SK-N-SH treated with all-trans-retinoic acid at 6 μM for 48 hours (cell line): ENCODE data around the gene FAM124B.
A peak's percentile ranks its signal among the peaks of the same experiment; 100 is the strongest.
"Not testable (repeated sequence)": the region's sequence is repeated elsewhere in the genome, so short reads cannot be mapped to it uniquely, and the experiment has no call there.

Experiments
- ATAC-seq: fragments of 200-7000 bp; cut with Tn5 transposase; 3 replicates; pipeline ENCODE4 v1.9.1; 2020; ENCODE audit warnings: mild to moderate bottlenecking, moderate library complexity
- ARNTL ChIP-seq: fragments of 450-650 bp; formaldehyde crosslinking; IDR thresholded peaks from 2 replicates; pipeline ENCODE4 v1.5.0; 2020; ENCODE audit warnings: low read depth, mild to moderate bottlenecking, moderate library complexity, borderline replicate concordance
- CREB5 ChIP-seq: fragments of 250-450 bp; sonication (Bioruptor Pico); IDR thresholded peaks from 2 replicates; pipeline ENCODE4 v1.5.1; 2020; ENCODE audit warnings: low read depth, mild to moderate bottlenecking, moderate library complexity
- CSDC2 ChIP-seq: fragments of 250-450 bp; sonication (Bioruptor Pico); IDR thresholded peaks from 2 replicates; pipeline ENCODE4 v1.5.0; 2020; ENCODE audit warnings: mild to moderate bottlenecking, moderate library complexity
- CSRNP3 ChIP-seq: fragments of 250-450 bp; sonication (Bioruptor Pico); IDR thresholded peaks from 2 replicates; pipeline ENCODE4 v1.5.1; 2021; ENCODE audit warnings: mild to moderate bottlenecking, moderate library complexity
- ESRRG ChIP-seq: fragments of 250-450 bp; sonication (Bioruptor Pico); IDR thresholded peaks from 2 replicates; pipeline ENCODE4 v1.6.1; 2021; ENCODE audit warnings: mild to moderate bottlenecking
- GLIS3 ChIP-seq: fragments of 250-450 bp; sonication (Bioruptor Pico); IDR thresholded peaks from 2 replicates; pipeline ENCODE4 v1.5.0; 2020; ENCODE audit warnings: mild to moderate bottlenecking, moderate library complexity
- ISL1 ChIP-seq: fragments of 250-450 bp; sonication (Bioruptor Pico); IDR thresholded peaks from 2 replicates; pipeline ENCODE4 v2.1.2; 2022; ENCODE audit warnings: mild to moderate bottlenecking, moderate library complexity
- OSR1 ChIP-seq: fragments of 250-450 bp; sonication (Bioruptor Pico); IDR thresholded peaks from 2 replicates; pipeline ENCODE4 v1.8.0; 2022; ENCODE audit warnings: moderate library complexity, mild to moderate bottlenecking, inconsistent platforms
- PATZ1 ChIP-seq: fragments of 250-450 bp; sonication (Bioruptor Pico); IDR thresholded peaks from 2 replicates; pipeline ENCODE4 v1.8.0; 2020; ENCODE audit warnings: mild to moderate bottlenecking, moderate library complexity, borderline replicate concordance
- POU6F1 ChIP-seq: fragments of 250-450 bp; sonication (Bioruptor Pico); IDR thresholded peaks from 2 replicates; pipeline ENCODE4 v1.8.0; 2021; ENCODE audit warnings: low read depth, mild to moderate bottlenecking, moderate library complexity, borderline replicate concordance
- PPARA ChIP-seq: fragments of 250-450 bp; sonication (Bioruptor Pico); IDR thresholded peaks from 2 replicates; pipeline ENCODE4 v1.5.0; 2020; ENCODE audit warnings: mild to moderate bottlenecking, borderline replicate concordance
- RARB ChIP-seq: fragments of 250-450 bp; sonication (Bioruptor Pico); IDR thresholded peaks from 2 replicates; pipeline ENCODE4 v1.8.0; 2021; ENCODE audit warnings: mild to moderate bottlenecking, moderate library complexity
- SNAI2 ChIP-seq: fragments of 250-450 bp; sonication (Bioruptor Pico); IDR thresholded peaks from 2 replicates; pipeline ENCODE4 v1.5.0; 2020; ENCODE audit warnings: mild to moderate bottlenecking, moderate library complexity
- TCF4 ChIP-seq: fragments of 250-450 bp; sonication (Bioruptor Pico); IDR thresholded peaks from 2 replicates; pipeline ENCODE4 v1.8.0; 2021; ENCODE audit warnings: mild to moderate bottlenecking, moderate library complexity, borderline replicate concordance
- TSHZ2 ChIP-seq: fragments of 250-450 bp; sonication (Bioruptor Pico); IDR thresholded peaks from 2 replicates; pipeline ENCODE4 v1.5.0; 2020; ENCODE audit warnings: mild to moderate bottlenecking, moderate library complexity
- ZC3H10 ChIP-seq: fragments of 250-450 bp; sonication (Bioruptor Pico); IDR thresholded peaks from 2 replicates; pipeline ENCODE4 v1.5.1; 2021; ENCODE audit warnings: mild to moderate bottlenecking, moderate library complexity
- ZFP3 ChIP-seq: fragments of 250-450 bp; sonication (Bioruptor Pico); IDR thresholded peaks from 2 replicates; pipeline ENCODE4 v1.5.0; 2020; ENCODE audit warnings: mild to moderate bottlenecking, moderate library complexity
- ZFP30 ChIP-seq: fragments of 450-650 bp; formaldehyde crosslinking; IDR thresholded peaks from 2 replicates; pipeline ENCODE4 v1.5.0; 2022; ENCODE audit warnings: mild to moderate bottlenecking, moderate library complexity
- ZNF565 ChIP-seq: fragments of 450-650 bp; formaldehyde crosslinking; conservative IDR thresholded peaks from 2 replicates; pipeline ENCODE4 v1.5.0; 2020; ENCODE audit warnings: low read depth, mild to moderate bottlenecking, moderate library complexity
- ZNF70 ChIP-seq: fragments of 450-650 bp; formaldehyde crosslinking; IDR thresholded peaks from 2 replicates; pipeline ENCODE4 v1.5.0; 2020; ENCODE audit warnings: mild to moderate bottlenecking, moderate library complexity
- ZNF8 ChIP-seq: fragments of 450-650 bp; formaldehyde crosslinking; IDR thresholded peaks from 2 replicates; pipeline ENCODE4 v1.5.0; 2020; ENCODE audit warnings: mild to moderate bottlenecking, moderate library complexity

The FAM124B gene

GRCh38 chr2:224382973-224383555 is 18.8 kb downstream of the FAM124B start:
- TF ChIP-seq ZNF8 (no peak), ZC3H10 (CRISPR knock-in tag) (no peak), CREB5 (CRISPR knock-in tag) (no peak), OSR1 (CRISPR knock-in tag) (no peak), SNAI2 (CRISPR knock-in tag) (no peak), ZFP30 (no peak), ISL1 (CRISPR knock-in tag) (no peak), TCF4 (no peak), CSDC2 (CRISPR knock-in tag) (no peak), ZFP3 (no peak), POU6F1 (CRISPR knock-in tag) (no peak), ESRRG (CRISPR knock-in tag) (no peak), ZNF70 (CRISPR knock-in tag) (no peak), PATZ1 (CRISPR knock-in tag) (no peak), CSRNP3 (CRISPR knock-in tag) (no peak)

GRCh38 chr2:224382280-224382647 is 19.6 kb downstream of the FAM124B start:
- ATAC-seq = not testable (repeated sequence)

More at GRCh38 chr2:224382973-224383555, 18.8 kb downstream of the FAM124B start:
- ATAC-seq = no peak

GRCh38 chr2:224381521-224382279 is 20.2 kb downstream of the FAM124B start:
- peak; percentile 65 for ATAC-seq
- no peak for TF ChIP-seq ZNF565 (CRISPR knock-in tag)
- no peak for TF ChIP-seq OSR1 (CRISPR knock-in tag)
- TF ChIP-seq ARNTL (CRISPR knock-in tag) = no peak
- no peak for TF ChIP-seq PPARA (CRISPR knock-in tag)
- no peak for TF ChIP-seq ZFP3
- no peak for TF ChIP-seq ISL1 (CRISPR knock-in tag)
- no peak for TF ChIP-seq CREB5 (CRISPR knock-in tag)
- no peak for TF ChIP-seq ZNF8
- no peak for TF ChIP-seq GLIS3 (CRISPR knock-in tag)
- no peak for TF ChIP-seq CSDC2 (CRISPR knock-in tag)
- TF ChIP-seq ESRRG (CRISPR knock-in tag) = no peak
- no peak for TF ChIP-seq ZNF70 (CRISPR knock-in tag)

- ATAC-seq = no peak
- TF ChIP-seq ZNF70 (CRISPR knock-in tag) = no peak
- no peak for TF ChIP-seq SNAI2 (CRISPR knock-in tag)
- no peak for TF ChIP-seq ZC3H10 (CRISPR knock-in tag)
- TF ChIP-seq TCF4 = no peak
- no peak for TF ChIP-seq TSHZ2 (CRISPR knock-in tag)
- no peak for TF ChIP-seq CSRNP3 (CRISPR knock-in tag)
- TF ChIP-seq CREB5 (CRISPR knock-in tag) = no peak
- no peak for TF ChIP-seq ZFP3
- TF ChIP-seq ZNF8 = no peak
- no peak for TF ChIP-seq RARB
Measured at GRCh38 chr2:224379986-224380385, 21.9 kb downstream of the FAM124B start.
